GM12873 (cell line): ENCODE measurements around the gene CES1.

Experiments used
- CTCF ChIP-seq: IDR thresholded peaks from 2 replicates; pipeline ENCODE4 v1.5.1; 2012; ENCODE audit warnings: low read depth, mild to moderate bottlenecking, moderate library complexity, low read length, control low read depth; ENCODE audit not compliant: insufficient read depth; ENCODE audit errors: missing control alignments

CES1 gene

GRCh38 chr16:55868137-55868536, 35.2 kb upstream of the CES1 start:
- no peak for TF ChIP-seq CTCF

DNA sequence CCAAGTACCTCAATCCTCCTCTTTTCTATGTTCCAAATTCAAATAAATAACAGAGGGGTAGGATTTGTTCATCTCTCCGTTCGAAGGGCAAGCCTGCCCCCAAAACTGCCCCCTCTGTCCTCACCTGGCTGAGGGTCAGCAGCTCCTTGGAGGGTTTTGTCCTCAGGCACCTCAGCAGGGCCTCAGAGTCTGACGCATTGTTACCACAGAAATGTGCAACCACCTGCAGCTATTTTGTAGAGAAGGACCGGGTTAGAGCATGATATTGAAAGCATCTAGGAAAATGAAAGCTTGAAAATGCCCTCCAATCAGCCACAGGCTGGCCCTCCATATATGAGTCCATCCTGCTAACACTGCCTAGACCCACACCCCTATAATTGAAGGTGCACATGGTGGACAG, 28.4 kb upstream of the CES1 start:
- no peak for TF ChIP-seq CTCF

- no peak for TF ChIP-seq CTCF
These were observed 24.1 kb upstream of the CES1 start for GRCh38 chr16:55856950-55857349.

GRCh38 chr16:55853114-55853513, 20.2 kb upstream of the CES1 start:
- no peak for TF ChIP-seq CTCF

- no peak for TF ChIP-seq CTCF
These were observed 16.6 kb upstream of the CES1 start for GRCh38 chr16:55849536-55849935.

GRCh38 chr16:55846598-55847346, 13.9 kb upstream of the CES1 start:
- no peak for TF ChIP-seq CTCF

DNA sequence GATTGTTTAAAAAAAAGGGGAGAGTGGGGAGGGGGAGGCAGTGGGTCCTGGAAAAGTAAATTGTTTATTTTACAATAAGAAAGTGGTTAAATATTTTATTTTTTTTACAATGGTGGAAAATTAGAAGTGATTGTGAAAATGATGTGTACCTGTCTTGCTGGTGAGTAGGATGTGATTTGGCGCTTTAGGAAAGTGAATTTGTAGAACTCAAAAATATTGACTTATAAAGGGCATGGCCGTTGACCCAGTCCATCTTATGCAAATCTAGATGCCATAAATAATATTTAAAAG, 10.2 kb upstream of the CES1 start:
- TF ChIP-seq CTCF = no peak
